GM10847 (cell line): ENCODE measurements around the gene MX1.

Experiments
- POLR2A ChIP-seq: IDR thresholded peaks from 2 replicates; pipeline ENCODE4 v1.6.1; 2011; ENCODE audit not compliant: insufficient read length; ENCODE audit errors: extremely low read depth

Gene MX1

GRCh38 chr21:41483973-41484372 is 57.9 kb downstream of the MX1 start:
- no peak for TF ChIP-seq POLR2A

- TF ChIP-seq POLR2A: no peak
These were observed 61.0 kb downstream of the MX1 start for GRCh38 chr21:41487082-41487481.

GRCh38 chr21:41488080-41488479 is 62.0 kb downstream of the MX1 start:
- no peak for TF ChIP-seq POLR2A

- no peak for TF ChIP-seq POLR2A
These were observed 63.3 kb downstream of the MX1 start for GRCh38 chr21:41489329-41489728.

GRCh38 chr21:41490330-41490729 is 64.3 kb downstream of the MX1 start:
- TF ChIP-seq POLR2A: no peak

GRCh38 chr21:41491412-41491811 is 65.4 kb downstream of the MX1 start:
- no peak for TF ChIP-seq POLR2A

- no peak for TF ChIP-seq POLR2A
These were observed 68.2 kb downstream of the MX1 start for GRCh38 chr21:41494242-41494641.

- no peak for TF ChIP-seq POLR2A
These were observed 71.0 kb downstream of the MX1 start for GRCh38 chr21:41497008-41497407.

- TF ChIP-seq POLR2A: no peak
These were observed 71.7 kb downstream of the MX1 start for GRCh38 chr21:41497788-41498187.

GRCh38 chr21:41499920-41500319 is 73.9 kb downstream of the MX1 start:
- TF ChIP-seq POLR2A: no peak

- TF ChIP-seq POLR2A: no peak
These were observed 74.3 kb downstream of the MX1 start for GRCh38 chr21:41500363-41500762.

- TF ChIP-seq POLR2A: no peak
These were observed 74.9 kb downstream of the MX1 start for GRCh38 chr21:41500931-41501381.

GRCh38 chr21:41501919-41502318 is 75.9 kb downstream of the MX1 start:
- no peak for TF ChIP-seq POLR2A

GRCh38 chr21:41503331-41503730 is 77.3 kb downstream of the MX1 start:
- no peak for TF ChIP-seq POLR2A

GRCh38 chr21:41504030-41504429 is 78.0 kb downstream of the MX1 start:
- no peak for TF ChIP-seq POLR2A

- TF ChIP-seq POLR2A: no peak
These were observed 80.1 kb downstream of the MX1 start for GRCh38 chr21:41506005-41506594.
